Upper lobe of right lung (tissue), 1 donor: ENCODE results near the gene NEGR1. TPM values are rescaled to one million over a fixed set of nuclear protein-coding genes. Genes with fewer than 3 reads are reported as not detected.

Experiments
- ATAC-seq: fragments of 200-7000 bp; cut with Tn5 transposase; one replicate; pipeline ENCODE4 v1.9.1; 2020; ENCODE audit warnings: mild to moderate bottlenecking, moderate library complexity
- DNase-seq: peaks from one replicate; pipeline ENCODE4 v3.0.0-alpha.2; 2020
- H3K27ac ChIP-seq: fragments of 200-600 bp; one replicate; pipeline ENCODE4 v1.8.0; 2022
- H3K27me3 ChIP-seq: fragments of 200-600 bp; one replicate; pipeline ENCODE4 v1.8.0; 2022; ENCODE audit warnings: mild to moderate bottlenecking
- H3K36me3 ChIP-seq: fragments of 200-600 bp; one replicate; pipeline ENCODE4 v1.8.0; 2022
- H3K4me1 ChIP-seq: fragments of 200-600 bp; one replicate; pipeline ENCODE4 v1.8.0; 2022
- H3K4me3 ChIP-seq: fragments of 200-600 bp; one replicate; pipeline ENCODE4 v1.8.0; 2022; ENCODE audit warnings: mild to moderate bottlenecking
- H3K9me3 ChIP-seq: fragments of 200-600 bp; one replicate; pipeline ENCODE4 v1.8.0; 2022
- CTCF ChIP-seq: fragments of 200-600 bp; IDR thresholded peaks from one replicate; pipeline ENCODE4 v1.8.0; 2022; ENCODE audit warnings: antibody characterized with exemption
- intact Hi-C: fragments of 100-400 bp; cut with DNase I; formaldehyde crosslinking; loops from one replicate; pipeline ENCODE4 v1.11.0; 2022
- total RNA-seq: library from RNA; stranded (reverse); fragmentation: NEBNext Ultra II Directional; extraction: Animal tissue kit (Norgen Biotek cat#: 25700); gene quantifications from one replicate; pipeline ENCODE4 v1.2.1, GENCODE V29; 2021
- donor health status: DM: no; HTN: yes; CAD: no; lungs with severe emphysema.

Gene NEGR1
- total RNA-seq, 1 donor from 2014 or later, result 21.4 TPM

- intact Hi-C loops, result no loop called here
- Histone ChIP-seq H3K27me3 (no peaks in the 10 kb centered on the region), H3K4me1 (no peaks in the 10 kb centered on the region), H3K36me3 (no peaks in the 10 kb centered on the region), H3K4me3 (no peak overlapping the region), H3K9me3 (no peaks in the 10 kb centered on the region), H3K27ac (no peak overlapping the region)
- DNase-seq, result no peak
- peak; percentile 40 for ATAC-seq
- no peak for TF ChIP-seq CTCF
Measured at GRCh38 chr1:71357708-71358107, 924.6 kb downstream of the NEGR1 start.

- H3K27ac ChIP-seq, result no peak overlapping the region
- no peak for TF ChIP-seq CTCF
- H3K36me3 ChIP-seq, result no peaks in the 10 kb centered on the region
- H3K4me3 ChIP-seq, result no peak overlapping the region
- no peaks in the 10 kb centered on the region for H3K4me1 ChIP-seq
- ATAC-seq (no peak), DNase-seq (no peak)
- no peaks in the 10 kb centered on the region for H3K9me3 ChIP-seq
- no peaks in the 10 kb centered on the region for H3K27me3 ChIP-seq
- intact Hi-C loops, result no loop called here
Measured at GRCh38 chr1:71351438-71351837, 930.9 kb downstream of the NEGR1 start.

GRCh38 chr1:71350805-71351204 is 931.5 kb downstream of the NEGR1 start:
- H3K36me3 ChIP-seq, result no peaks in the 10 kb centered on the region
- no peaks in the 10 kb centered on the region for H3K4me1 ChIP-seq
- H3K4me3 ChIP-seq, result no peak overlapping the region
- ATAC-seq (no peak), DNase-seq (no peak)
- H3K9me3 ChIP-seq, result no peaks in the 10 kb centered on the region
- TF ChIP-seq CTCF, result no peak
- intact Hi-C loops, result no loop called here
- H3K27me3 ChIP-seq, result no peaks in the 10 kb centered on the region
- no peak overlapping the region for H3K27ac ChIP-seq

- Histone ChIP-seq H3K4me3 (no peak overlapping the region), H3K27ac (no peak overlapping the region), H3K4me1 (no peaks in the 10 kb centered on the region), H3K36me3 (no peaks in the 10 kb centered on the region), H3K9me3 (no peaks in the 10 kb centered on the region), H3K27me3 (no peaks in the 10 kb centered on the region)
- ATAC-seq (no peak), DNase-seq (no peak)
- intact Hi-C loops, result no loop called here
- TF ChIP-seq CTCF, result no peak
Measured at GRCh38 chr1:71350330-71350729, 932.0 kb downstream of the NEGR1 start.
